Measurements from ENCODE around the gene MEG3.

GRCh38 chr14:100884456-100884855, 58.5 kb downstream of the MEG3 start:
- TF ChIP-seq CTCF (IDR thresholded peaks at IDR 0.05) (no peak), POLR2A (IDR thresholded peaks at IDR 0.05) (no peak)

Data from adrenal gland (tissue), 5 donors.